Fibroblast of lung (primary cell): ENCODE measurements around the gene ANKRD44. TPM values are rescaled to one million over a fixed set of nuclear protein-coding genes. Genes with fewer than 3 reads are reported as not detected.
A peak's percentile ranks its signal among the peaks of the same experiment; 100 is the strongest.

ENCODE experiments used
- DNase-seq, 2 donors: peaks; one replicate each; pipeline versions ENCODE4 v3.0.0 to v3.0.0-alpha.2; 2010; ENCODE audit warnings: low read depth in 2 of 2
- H2AFZ ChIP-seq: 2 replicates; pipeline ENCODE4 v1.5.1; 2012; ENCODE audit warnings: low read length, control low read depth, inconsistent platforms
- H3K27ac ChIP-seq: 2 replicates; pipeline ENCODE4 v1.5.1; 2011; ENCODE audit warnings: low read length, control low read depth; ENCODE audit not compliant: insufficient read depth
- H3K27me3 ChIP-seq: 2 replicates; pipeline ENCODE4 v1.5.1; 2011; ENCODE audit warnings: mild to moderate bottlenecking, low read length; ENCODE audit not compliant: control insufficient read depth, insufficient read depth
- H3K36me3 ChIP-seq: 2 replicates; pipeline ENCODE4 v1.5.1; 2011; ENCODE audit warnings: low read length; ENCODE audit not compliant: control insufficient read depth, insufficient read depth
- H3K4me1 ChIP-seq: 2 replicates; pipeline ENCODE4 v1.5.1; 2011; ENCODE audit warnings: low read length; ENCODE audit not compliant: control insufficient read depth, insufficient read depth; ENCODE audit errors: extremely low read depth
- H3K4me2 ChIP-seq: 2 replicates; pipeline ENCODE4 v1.5.1; 2011; ENCODE audit warnings: low read length, control low read depth; ENCODE audit not compliant: insufficient read depth; ENCODE audit errors: extremely low read depth
- H3K4me3 ChIP-seq, 4 experiments: fragments of 200-600 bp in 1 of 4; sonication (generic) in 1 of 4; replicated peaks in 1 of 4; 2 replicates each; pipeline ENCODE4 v1.5.1; 2011 to 2016; ENCODE audit warnings: low read length in 4 of 4, low read depth in 3 of 4, mild to moderate bottlenecking in 3 of 4, control low read depth in 2 of 4, inconsistent platforms in 1 of 4, mixed read lengths in 1 of 4; ENCODE audit not compliant: insufficient read depth in 1 of 4; ENCODE audit errors: control extremely low read depth in 1 of 4
- H3K79me2 ChIP-seq: 2 replicates; pipeline ENCODE4 v1.5.1; 2012; ENCODE audit warnings: mild to moderate bottlenecking, low read length, inconsistent platforms; ENCODE audit not compliant: control insufficient read depth, insufficient read depth
- H3K9ac ChIP-seq: 2 replicates; pipeline ENCODE4 v1.5.1; 2011; ENCODE audit warnings: mild to moderate bottlenecking, low read length, control low read depth; ENCODE audit not compliant: insufficient read depth
- H3K9me3 ChIP-seq: 2 replicates; pipeline ENCODE4 v1.5.1; 2012; ENCODE audit warnings: low read depth, low read length; ENCODE audit not compliant: control insufficient read depth, insufficient read depth
- H4K20me1 ChIP-seq: 2 replicates; pipeline ENCODE4 v1.5.1; 2011; ENCODE audit warnings: low read length; ENCODE audit not compliant: control insufficient read depth, insufficient read depth; ENCODE audit errors: extremely low read depth
- EZH2 ChIP-seq: IDR thresholded peaks from 2 replicates; pipeline ENCODE4 v1.5.1; 2012; ENCODE audit warnings: low read length, control low read depth, mild to moderate bottlenecking; ENCODE audit errors: missing control alignments
- polyA plus RNA-seq, 2 donors: library from polyadenylated mRNA; depleted of rRNA in 1 of 2; stranded (reverse) in 1 of 2; unstranded in 1 of 2; fragments of >200 nt; gene quantifications; 2 replicates each; pipeline ENCODE4 v1.2.1, GENCODE V29; 2011 to 2012; ENCODE audit warnings: missing spikeins in 1 of 2
- total RNA-seq: library from RNA; depleted of rRNA; stranded (reverse); fragments of >200 nt; gene quantifications from 2 replicates; pipeline ENCODE4 v1.2.1, GENCODE V29; 2014
- TF ChIP-seq, protein P1 (sequence below), 2 donors: IDR thresholded peaks in 1 of 2; conservative IDR thresholded peaks in 1 of 2; 1 replicate in 1 of 2; 2 replicates in 1 of 2; pipeline ENCODE4 v1.5.1; 2011 to 2012; ENCODE audit warnings: low read length in 2 of 2, control low read depth in 1 of 2, inconsistent platforms in 1 of 2, low read depth in 1 of 2, mild to moderate bottlenecking in 1 of 2

ANKRD44 gene
- total and polyA plus RNA-seq, 2 donors (not counting 1 experiment from before 2014, with no cell fraction given) = 7.6 to 9.7 TPM

DNA sequence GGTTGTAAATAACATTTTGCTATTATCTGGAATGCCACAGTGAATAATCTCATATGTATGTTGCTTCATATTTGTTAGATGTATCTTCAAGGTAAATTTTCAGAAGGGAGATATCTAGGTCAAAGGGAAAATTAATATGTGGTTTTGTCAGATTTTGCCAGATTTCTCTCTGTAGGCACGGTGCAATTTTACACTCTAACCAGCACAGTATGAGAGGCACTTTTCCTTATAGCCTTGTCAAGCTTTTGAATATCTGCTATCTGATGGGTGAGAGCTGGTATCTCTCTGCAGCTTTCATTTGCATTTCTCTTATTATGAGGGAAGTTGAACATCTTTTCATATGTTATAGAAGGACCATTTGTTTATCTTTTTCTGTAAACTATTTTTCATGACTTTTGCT lies 208.3 kb downstream of the ANKRD44 start:
- no peak overlapping the region for H2AFZ ChIP-seq
- TF ChIP-seq EZH2 = no peak
- TF ChIP-seq, protein P1, sequence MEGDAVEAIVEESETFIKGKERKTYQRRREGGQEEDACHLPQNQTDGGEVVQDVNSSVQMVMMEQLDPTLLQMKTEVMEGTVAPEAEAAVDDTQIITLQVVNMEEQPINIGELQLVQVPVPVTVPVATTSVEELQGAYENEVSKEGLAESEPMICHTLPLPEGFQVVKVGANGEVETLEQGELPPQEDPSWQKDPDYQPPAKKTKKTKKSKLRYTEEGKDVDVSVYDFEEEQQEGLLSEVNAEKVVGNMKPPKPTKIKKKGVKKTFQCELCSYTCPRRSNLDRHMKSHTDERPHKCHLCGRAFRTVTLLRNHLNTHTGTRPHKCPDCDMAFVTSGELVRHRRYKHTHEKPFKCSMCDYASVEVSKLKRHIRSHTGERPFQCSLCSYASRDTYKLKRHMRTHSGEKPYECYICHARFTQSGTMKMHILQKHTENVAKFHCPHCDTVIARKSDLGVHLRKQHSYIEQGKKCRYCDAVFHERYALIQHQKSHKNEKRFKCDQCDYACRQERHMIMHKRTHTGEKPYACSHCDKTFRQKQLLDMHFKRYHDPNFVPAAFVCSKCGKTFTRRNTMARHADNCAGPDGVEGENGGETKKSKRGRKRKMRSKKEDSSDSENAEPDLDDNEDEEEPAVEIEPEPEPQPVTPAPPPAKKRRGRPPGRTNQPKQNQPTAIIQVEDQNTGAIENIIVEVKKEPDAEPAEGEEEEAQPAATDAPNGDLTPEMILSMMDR (conservative IDR thresholded peaks at IDR 0.05 in 1 of 2, IDR thresholded peaks at IDR 0.05 in 1 of 2; ENCODE audit: low read depth in 1 of 2, low read length in 2 of 2) = no peak
- no peak for DNase-seq

DNA sequence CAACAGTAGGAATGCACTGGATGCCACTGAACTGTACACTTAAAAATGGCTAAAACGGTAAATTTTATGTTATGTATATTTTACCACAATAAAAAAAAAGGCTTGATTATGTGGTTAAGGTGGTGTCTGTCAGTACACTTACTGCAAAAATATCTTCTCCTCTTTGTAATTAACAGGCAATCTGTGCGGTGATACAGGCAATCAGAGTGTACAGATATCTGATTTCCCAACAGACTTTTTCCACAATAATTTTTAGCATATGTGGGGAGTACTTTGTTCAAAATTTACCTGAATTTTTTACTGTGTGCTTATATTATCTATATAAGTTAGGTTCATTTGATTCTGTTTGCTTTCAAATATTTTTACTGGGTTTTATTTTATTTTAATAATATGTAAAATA lies 209.1 kb downstream of the ANKRD44 start:
- TF ChIP-seq EZH2 = no peak
- TF ChIP-seq, protein P1 (conservative IDR thresholded peaks at IDR 0.05 in 1 of 2, IDR thresholded peaks at IDR 0.05 in 1 of 2; ENCODE audit: low read depth in 1 of 2, low read length in 2 of 2) = no peak
- H3K27ac ChIP-seq = no peak overlapping the region

More for the DNA sequence above, 208.3 kb downstream of the ANKRD44 start:
- peaks cover 6% of the 10 kb centered on the region for H3K4me1 ChIP-seq
- H3K27me3 ChIP-seq = no peaks in the 10 kb centered on the region
- no peaks in the 10 kb centered on the region for H3K9me3 ChIP-seq
- no peak overlapping the region for H3K27ac ChIP-seq
- no peak overlapping the region for H3K4me3 ChIP-seq
- no peaks in the 10 kb centered on the region for H3K36me3 ChIP-seq
- H3K4me2 ChIP-seq = no peak overlapping the region
- no peaks in the 10 kb centered on the region for H4K20me1 ChIP-seq
- H3K9ac ChIP-seq = no peak overlapping the region
- no peaks in the 10 kb centered on the region for H3K79me2 ChIP-seq

DNA sequence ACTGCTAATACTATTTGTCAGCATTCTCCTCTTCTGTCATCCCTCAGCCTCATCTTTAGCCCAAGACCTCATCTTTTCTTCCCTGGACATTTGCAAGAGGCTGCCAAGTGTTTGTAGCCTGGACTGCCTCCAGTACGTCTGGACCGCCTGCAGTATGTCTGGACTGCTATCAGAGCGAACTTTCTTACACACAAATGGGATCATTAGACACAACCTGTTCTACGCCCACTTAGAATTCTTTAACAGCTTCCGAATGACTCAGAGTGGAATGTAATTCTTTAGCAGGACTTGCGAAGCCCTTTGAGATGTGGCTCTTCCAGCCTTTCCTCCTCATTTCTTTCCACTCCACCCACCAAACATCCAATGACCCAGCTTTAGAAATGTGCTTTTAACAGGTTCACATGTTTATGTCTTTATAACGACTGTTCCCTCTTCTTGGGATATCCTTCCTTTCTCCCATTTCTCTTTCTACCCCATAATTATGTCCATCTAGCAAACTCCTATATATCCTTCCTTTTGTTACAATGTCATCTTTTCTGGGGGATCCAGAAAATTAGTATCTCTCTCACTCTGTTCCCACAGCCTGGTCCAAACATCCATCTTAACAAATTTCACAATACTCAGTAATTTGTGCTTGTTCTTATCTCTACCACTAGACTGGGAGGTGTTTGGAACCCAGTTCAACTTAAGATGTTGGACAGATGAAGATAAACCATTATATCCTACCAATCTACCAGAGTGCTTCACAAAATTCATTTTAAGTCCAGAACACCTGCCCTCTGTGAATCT lies 212.8 kb downstream of the ANKRD44 start:
- no peaks in the 10 kb centered on the region for H3K79me2 ChIP-seq
- H4K20me1 ChIP-seq = no peaks in the 10 kb centered on the region
- no peaks in the 10 kb centered on the region for H3K36me3 ChIP-seq
- peak overlapping the region; percentile 3 for H3K4me2 ChIP-seq
- no peak for TF ChIP-seq EZH2
- TF ChIP-seq, protein P1 (conservative IDR thresholded peaks at IDR 0.05 in 1 of 2, IDR thresholded peaks at IDR 0.05 in 1 of 2; ENCODE audit: low read depth in 1 of 2, low read length in 2 of 2) = no peak
- H3K27me3 ChIP-seq = no peaks in the 10 kb centered on the region
- no peak overlapping the region for H2AFZ ChIP-seq
- no peak overlapping the region for H3K27ac ChIP-seq
- peaks cover 5% of the 10 kb centered on the region for H3K4me1 ChIP-seq
- peak; percentile 80 to 100 for DNase-seq
- H3K9ac ChIP-seq = no peak overlapping the region
- H3K4me3 ChIP-seq = no peak overlapping the region
- H3K9me3 ChIP-seq = no peaks in the 10 kb centered on the region

More for the DNA sequence above, 209.1 kb downstream of the ANKRD44 start:
- Histone ChIP-seq H3K4me1 (peaks cover 5% of the 10 kb centered on the region), H4K20me1 (no peaks in the 10 kb centered on the region), H3K79me2 (no peaks in the 10 kb centered on the region), H3K9me3 (no peaks in the 10 kb centered on the region), H3K9ac (no peak overlapping the region), H3K4me2 (no peak overlapping the region), H3K36me3 (no peaks in the 10 kb centered on the region), H3K4me3 (no peak overlapping the region), H3K27me3 (no peaks in the 10 kb centered on the region), H2AFZ (no peak overlapping the region)
- DNase-seq = no peak
